ENCODE results near the gene SEMA3A.

DNA sequence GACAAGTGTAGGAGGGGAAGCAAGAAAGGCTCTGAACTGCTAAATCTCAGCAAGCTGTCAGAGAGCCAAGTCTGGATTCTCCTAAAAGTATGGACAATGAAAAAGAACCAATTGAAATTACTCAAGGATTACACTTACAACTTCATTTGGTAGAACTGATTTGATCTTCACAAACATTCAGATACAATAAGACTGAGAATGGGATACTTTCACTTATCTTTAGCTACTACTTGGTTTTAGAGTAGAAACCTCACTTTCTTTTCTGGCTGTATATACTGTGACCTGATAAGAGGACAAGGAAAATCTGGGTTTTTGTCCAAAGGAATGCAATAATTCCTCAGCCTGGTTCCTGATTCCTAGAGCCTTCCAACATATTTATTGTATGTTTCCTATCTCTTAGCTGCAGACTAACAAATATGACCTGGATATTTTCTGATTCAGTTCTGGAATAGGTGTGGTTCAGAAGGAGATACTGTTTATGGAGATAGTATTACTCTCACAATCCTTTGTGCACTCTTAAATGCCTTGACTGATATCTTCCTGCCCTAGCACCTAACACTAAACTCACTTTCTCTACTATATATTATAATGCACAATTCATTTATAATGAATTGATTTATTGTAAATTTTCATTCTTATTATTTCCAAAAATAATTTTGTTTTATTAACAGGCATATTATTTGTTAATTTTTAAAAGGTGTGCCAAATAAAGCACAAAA lies 7.3 kb downstream of the SEMA3A start:
- TF ChIP-seq, protein P1, sequence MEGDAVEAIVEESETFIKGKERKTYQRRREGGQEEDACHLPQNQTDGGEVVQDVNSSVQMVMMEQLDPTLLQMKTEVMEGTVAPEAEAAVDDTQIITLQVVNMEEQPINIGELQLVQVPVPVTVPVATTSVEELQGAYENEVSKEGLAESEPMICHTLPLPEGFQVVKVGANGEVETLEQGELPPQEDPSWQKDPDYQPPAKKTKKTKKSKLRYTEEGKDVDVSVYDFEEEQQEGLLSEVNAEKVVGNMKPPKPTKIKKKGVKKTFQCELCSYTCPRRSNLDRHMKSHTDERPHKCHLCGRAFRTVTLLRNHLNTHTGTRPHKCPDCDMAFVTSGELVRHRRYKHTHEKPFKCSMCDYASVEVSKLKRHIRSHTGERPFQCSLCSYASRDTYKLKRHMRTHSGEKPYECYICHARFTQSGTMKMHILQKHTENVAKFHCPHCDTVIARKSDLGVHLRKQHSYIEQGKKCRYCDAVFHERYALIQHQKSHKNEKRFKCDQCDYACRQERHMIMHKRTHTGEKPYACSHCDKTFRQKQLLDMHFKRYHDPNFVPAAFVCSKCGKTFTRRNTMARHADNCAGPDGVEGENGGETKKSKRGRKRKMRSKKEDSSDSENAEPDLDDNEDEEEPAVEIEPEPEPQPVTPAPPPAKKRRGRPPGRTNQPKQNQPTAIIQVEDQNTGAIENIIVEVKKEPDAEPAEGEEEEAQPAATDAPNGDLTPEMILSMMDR (conservative IDR thresholded peaks at IDR 0.05; ENCODE audit: low read length), result no peak
- TF ChIP-seq EZH2phosphoT487 (IDR thresholded peaks at IDR 0.05; ENCODE audit: borderline replicate concordance, low read depth, low read length), result no peak

Data from OCI-LY7 (cell line).